ENCODE results near the gene CARNS1. TPM values are rescaled to one million over a fixed set of nuclear protein-coding genes. Genes with fewer than 3 reads are reported as not detected.

Gene CARNS1
- total RNA-seq, 2 experiments from 2014 or later = 0.76 to 1.1 TPM

DNA sequence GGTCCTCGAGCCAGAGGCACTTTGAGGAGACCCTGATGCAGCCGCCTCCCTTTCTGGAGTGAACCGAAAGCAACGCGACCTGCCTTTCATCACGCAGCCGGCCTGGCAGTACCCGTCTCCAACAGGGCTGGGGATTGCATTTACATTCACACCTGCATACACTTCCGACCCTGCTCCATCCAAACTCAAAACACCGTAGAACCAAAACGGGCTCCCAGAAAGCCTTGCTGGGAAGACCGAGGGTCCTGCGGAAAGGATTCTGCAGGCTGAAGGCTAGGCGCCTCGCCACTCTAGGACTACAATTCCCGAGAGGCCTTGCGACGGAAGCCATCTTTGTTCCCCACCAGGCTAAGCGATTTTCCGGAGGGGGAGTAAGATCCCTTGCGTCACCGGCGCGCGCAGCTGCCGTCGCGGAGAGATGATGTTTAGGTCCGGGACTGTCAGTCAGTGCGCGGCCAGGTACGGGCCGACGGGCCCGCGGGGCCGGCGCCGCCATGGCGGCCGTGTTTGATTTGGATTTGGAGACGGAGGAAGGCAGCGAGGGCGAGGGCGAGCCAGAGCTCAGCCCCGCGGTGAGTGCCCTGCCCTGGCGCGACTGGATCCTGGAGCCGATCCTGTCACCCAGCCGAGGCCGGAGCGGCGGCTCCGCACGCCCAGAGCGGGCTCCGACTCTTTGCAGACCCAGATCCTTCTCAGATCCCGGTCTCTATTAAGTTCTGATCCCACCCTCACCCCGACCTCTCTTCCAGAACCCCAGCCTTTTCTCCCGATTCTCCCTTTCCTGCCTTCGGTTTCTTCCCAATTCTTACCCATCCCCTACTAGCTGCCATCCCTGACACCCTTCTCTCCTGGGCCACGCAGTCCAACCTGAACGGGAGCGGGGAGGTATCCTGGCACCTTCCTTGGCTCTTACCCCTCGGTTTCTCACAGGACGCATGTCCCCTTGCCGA is 12.8 kb downstream of the CARNS1 start, which contains the start of gene RPS6KB2:
Gene RPS6KB2 (plus strand): TSS at position 443 of the 950 bp plus-strand sequence. CDS start 52 bp downstream, at position 495.
- no peaks in the 10 kb centered on the region for H3K27me3 Mint-ChIP-seq
- POLR2A ChIA-PET = interaction anchor here (0.7 to 15.2 kb wide), 14 partner anchors 10 to 150 kb away, joined by 3 to 361 read pairs (median 5); partner anchors contain the start of genes CORO1B, PPP1CA, PTPRCAP and RAD9A
- peak within 1 kb of the TSS; percentile 94 for H3K27ac Mint-ChIP-seq
- H3K36me3 Mint-ChIP-seq (ENCODE audit: low read depth) = peaks cover 20% of the 10 kb centered on the region
- H3K4me1 Mint-ChIP-seq = peaks cover 60% of the 10 kb centered on the region
- CTCF ChIA-PET = interaction anchor here (0.6 to 2.2 kb wide), 6 partner anchors 9 to 64 kb away, joined by 3 to 9 read pairs (median 7); partner anchors contain the start of genes PPP1CA, PTPRCAP and TBC1D10C
- peak; percentile 100 for DNase-seq
- peak within 1 kb of the TSS; percentile 95 for H3K4me3 Mint-ChIP-seq
- no peaks in the 10 kb centered on the region for H3K9me3 Mint-ChIP-seq

DNA sequence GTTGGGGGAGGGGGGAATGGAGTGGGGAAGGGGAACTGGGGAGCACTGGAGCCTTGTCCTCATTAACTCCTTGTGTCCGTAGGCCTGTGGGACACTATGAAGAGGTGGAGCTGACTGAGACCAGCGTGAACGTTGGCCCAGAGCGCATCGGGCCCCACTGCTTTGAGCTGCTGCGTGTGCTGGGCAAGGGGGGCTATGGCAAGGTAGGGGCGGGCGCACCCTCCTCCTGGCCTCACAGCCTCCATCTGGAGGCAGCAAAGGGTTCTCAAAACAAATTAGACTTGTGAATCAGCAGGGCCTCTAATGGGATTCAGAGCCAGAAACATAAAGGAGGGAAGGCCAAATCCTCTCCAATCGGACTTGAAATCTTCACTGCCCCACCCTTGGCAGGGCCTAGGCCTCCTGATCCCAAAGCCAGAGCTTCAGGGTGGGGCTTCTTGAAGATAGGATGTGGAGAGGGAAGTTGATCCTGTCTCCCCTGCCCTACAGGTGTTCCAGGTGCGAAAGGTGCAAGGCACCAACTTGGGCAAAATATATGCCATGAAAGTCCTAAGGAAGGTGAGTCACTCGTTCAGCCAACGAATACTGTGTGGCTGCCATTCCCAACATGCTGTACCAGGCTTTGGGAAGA is 13.7 kb downstream of the CARNS1 start:
- CTCF ChIA-PET = interaction anchor here (1.7 to 2.1 kb wide), 3 partner anchors 10 to 28 kb away, joined by 5 to 9 read pairs (median 9); partner anchors contain the start of gene PPP1CA
- Mint-ChIP-seq H3K27ac (peak overlapping the region; percentile 94), H3K27me3 (no peaks in the 10 kb centered on the region), H3K9me3 (no peaks in the 10 kb centered on the region), H3K4me3 (peak overlapping the region; percentile 95), H3K36me3 (ENCODE audit: low read depth) (peaks cover 26% of the 10 kb centered on the region), H3K4me1 (peaks cover 68% of the 10 kb centered on the region)
- POLR2A ChIA-PET = interaction anchor here (0.7 to 15.2 kb wide), 14 partner anchors 9 to 151 kb away, joined by 3 to 361 read pairs (median 5); partner anchors contain the start of genes CORO1B, PPP1CA, PTPRCAP and TBC1D10C
- no peak for DNase-seq

DNA sequence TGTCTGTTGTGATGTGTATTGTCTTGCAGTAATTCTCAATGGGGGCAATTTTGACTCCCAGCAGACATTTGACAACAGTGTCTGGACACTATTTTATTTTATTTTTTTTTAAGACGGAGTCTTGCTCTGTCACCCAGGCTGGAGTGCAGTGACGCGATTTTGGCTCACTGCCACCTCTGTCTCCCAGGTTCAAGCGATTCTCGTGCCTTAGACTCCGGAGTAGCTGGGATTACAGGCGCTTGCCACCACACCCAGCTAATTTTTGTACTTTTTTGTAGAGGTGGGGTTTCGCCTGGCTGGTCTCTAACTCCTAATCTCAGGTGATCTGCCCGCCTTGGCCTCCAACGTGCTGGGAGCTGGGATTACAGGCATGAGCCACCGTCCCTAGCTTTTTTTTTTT is 14.2 kb downstream of the CARNS1 start:
- no peak overlapping the region for H3K27ac Mint-ChIP-seq
- DNase-seq = no peak
- POLR2A ChIA-PET = interaction anchor here (0.7 to 15.2 kb wide), 8 partner anchors 9 to 46 kb away, joined by 3 to 361 read pairs (median 21); partner anchors contain the start of genes PPP1CA, PTPRCAP, RAD9A and TBC1D10C
- H3K4me3 Mint-ChIP-seq = peak overlapping the region; percentile 95
- H3K36me3 Mint-ChIP-seq (ENCODE audit: low read depth) = peaks cover 30% of the 10 kb centered on the region
- no peaks in the 10 kb centered on the region for H3K9me3 Mint-ChIP-seq
- peaks cover 70% of the 10 kb centered on the region for H3K4me1 Mint-ChIP-seq
- CTCF ChIA-PET = interaction anchor here (1.7 kb wide), 1 partner anchor 9 kb away, joined by 5 read pairs; no protein-coding TSS in a partner anchor
- H3K27me3 Mint-ChIP-seq = no peaks in the 10 kb centered on the region

DNA sequence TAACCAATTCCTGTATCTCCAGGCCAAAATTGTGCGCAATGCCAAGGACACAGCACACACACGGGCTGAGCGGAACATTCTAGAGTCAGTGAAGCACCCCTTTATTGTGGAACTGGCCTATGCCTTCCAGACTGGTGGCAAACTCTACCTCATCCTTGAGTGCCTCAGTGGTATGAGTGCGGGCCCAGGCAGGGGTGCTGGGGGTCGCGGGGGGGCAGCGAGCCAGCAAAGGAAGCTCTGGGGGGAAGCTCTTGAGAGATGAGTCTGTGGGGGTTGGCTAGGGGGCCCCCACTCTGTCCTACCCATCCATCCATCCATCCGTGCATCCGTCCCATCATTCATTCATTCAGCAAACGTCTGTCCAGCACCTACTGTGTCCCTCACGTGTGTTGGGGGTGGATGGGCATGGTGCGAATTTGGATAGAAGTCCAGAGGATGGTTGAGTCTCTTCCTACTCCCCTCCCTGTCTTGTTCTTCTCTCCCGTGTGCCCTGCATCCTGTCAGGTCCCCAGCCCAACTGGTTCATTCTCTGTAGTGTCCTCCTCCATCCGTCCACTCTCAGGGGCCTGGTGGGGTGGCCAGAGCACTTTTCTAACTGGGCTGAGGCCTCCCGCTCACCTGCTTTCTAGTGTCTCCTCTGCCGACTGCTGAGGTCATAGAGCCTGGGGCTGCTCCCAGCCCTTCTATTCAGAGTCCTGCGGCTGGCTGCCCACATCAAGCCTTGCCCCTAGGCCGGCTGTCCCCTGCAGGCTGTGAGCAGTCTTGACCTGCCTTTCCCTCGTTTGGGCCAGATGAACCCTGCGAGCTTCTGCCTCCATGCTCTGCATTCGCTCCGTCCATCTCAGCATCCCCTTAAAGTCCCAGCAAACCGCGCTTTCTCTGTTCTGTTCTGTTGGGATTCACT is 16.1 kb downstream of the CARNS1 start:
- DNase-seq = no peak
- Mint-ChIP-seq H3K27ac (peak overlapping the region; percentile 38), H3K9me3 (no peaks in the 10 kb centered on the region), H3K36me3 (ENCODE audit: low read depth) (peaks cover 43% of the 10 kb centered on the region), H3K27me3 (no peaks in the 10 kb centered on the region), H3K4me1 (peaks cover 74% of the 10 kb centered on the region), H3K4me3 (no peak overlapping the region)
- ChIA-PET CTCF (no interaction called here), POLR2A (interaction anchor here (0.7 to 15.2 kb wide), 12 partner anchors 8 to 79 kb away, joined by 3 to 361 read pairs (median 4); partner anchors contain the start of genes PPP1CA, RAD9A and TBC1D10C)

DNA sequence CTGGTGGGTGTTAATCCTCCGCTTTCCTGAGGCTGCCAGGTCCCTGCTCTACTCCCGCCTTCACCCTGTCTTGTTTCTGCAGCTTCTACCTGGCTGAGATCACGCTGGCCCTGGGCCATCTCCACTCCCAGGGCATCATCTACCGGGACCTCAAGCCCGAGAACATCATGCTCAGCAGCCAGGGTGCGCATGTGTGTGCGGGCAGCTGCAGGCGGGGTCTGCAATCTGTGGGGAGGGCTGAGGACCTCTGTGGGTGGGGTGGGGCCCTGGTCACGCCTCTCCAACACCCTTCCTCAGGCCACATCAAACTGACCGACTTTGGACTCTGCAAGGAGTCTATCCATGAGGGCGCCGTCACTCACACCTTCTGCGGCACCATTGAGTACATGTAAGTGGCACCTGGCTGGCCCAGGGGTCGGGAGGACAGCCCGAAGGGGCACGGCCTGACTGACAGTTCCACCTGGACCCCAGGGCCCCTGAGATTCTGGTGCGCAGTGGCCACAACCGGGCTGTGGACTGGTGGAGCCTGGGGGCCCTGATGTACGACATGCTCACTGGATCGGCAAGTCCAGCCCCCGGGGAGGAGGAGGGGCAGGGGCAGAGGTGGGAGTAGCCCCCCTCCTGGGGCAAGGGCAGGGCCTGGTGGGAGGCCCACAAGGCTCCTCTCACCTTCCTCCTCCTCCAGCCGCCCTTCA is 17.3 kb downstream of the CARNS1 start:
- CTCF ChIA-PET = interaction anchor here (0.9 to 1.1 kb wide), 2 partner anchors 8 to 26 kb away, joined by 3 read pairs; no protein-coding TSS in a partner anchor
- Mint-ChIP-seq H3K27me3 (no peaks in the 10 kb centered on the region), H3K27ac (peak overlapping the region; percentile 73), H3K4me3 (peak overlapping the region; percentile 21), H3K4me1 (peaks cover 67% of the 10 kb centered on the region), H3K9me3 (no peaks in the 10 kb centered on the region), H3K36me3 (ENCODE audit: low read depth) (peaks cover 53% of the 10 kb centered on the region)
- no peak for DNase-seq
- POLR2A ChIA-PET = interaction anchor here (0.7 to 15.2 kb wide), 12 partner anchors 8 to 80 kb away, joined by 3 to 361 read pairs (median 6); partner anchors contain the start of genes PPP1CA, RAD9A, TBC1D10C and TMEM134

DNA sequence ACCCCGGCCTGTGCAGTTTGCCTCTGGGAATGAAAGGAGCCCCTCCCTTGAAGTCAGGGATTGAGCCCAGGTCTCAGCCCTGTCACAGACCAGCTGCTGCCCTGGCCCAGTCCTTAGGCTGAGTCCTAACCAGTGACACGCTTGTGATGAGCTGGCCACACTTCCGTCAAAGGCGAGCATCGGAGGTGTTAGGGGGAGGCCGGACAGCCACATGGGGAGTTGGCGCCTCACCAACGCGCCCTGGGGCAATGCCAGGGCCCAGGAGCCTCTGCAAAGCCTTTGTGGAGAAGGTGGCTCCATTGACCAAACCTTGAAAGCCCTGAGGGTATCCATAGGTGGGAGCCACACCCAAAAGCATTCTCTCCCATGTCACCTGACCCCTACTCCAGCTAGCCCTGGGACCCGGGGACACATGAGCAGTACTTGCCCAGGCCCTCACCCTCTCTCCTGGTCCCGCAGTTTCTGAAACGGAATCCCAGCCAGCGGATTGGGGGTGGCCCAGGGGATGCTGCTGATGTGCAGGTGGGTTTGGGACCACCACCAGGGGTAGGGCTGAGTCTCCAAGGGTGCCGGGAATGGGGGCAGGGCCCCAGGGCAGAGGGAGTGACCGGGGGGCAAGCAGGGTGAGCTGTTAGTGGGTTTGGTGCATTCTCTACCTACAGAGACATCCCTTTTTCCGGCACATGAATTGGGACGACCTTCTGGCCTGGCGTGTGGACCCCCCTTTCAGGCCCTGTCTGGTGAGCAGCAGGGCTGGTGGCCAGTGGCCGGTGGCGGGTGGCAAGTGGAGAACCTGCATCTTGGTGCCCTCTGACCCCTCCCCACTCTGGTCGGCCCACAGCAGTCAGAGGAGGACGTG is 18.3 kb downstream of the CARNS1 start:
- no peaks in the 10 kb centered on the region for H3K27me3 Mint-ChIP-seq
- ChIA-PET POLR2A (interaction anchor here (1.1 to 15.2 kb wide), 10 partner anchors 9 to 81 kb away, joined by 3 to 361 read pairs (median 9); partner anchors contain the start of genes PPP1CA, TBC1D10C and TMEM134), CTCF (interaction anchor here (1.1 kb wide), 1 partner anchor 9 kb away, joined by 3 read pairs; no protein-coding TSS in a partner anchor)
- H3K4me3 Mint-ChIP-seq = peak overlapping the region; percentile 94
- no peak for DNase-seq
- H3K4me1 Mint-ChIP-seq = peaks cover 65% of the 10 kb centered on the region
- H3K36me3 Mint-ChIP-seq (ENCODE audit: low read depth) = peaks cover 61% of the 10 kb centered on the region
- no peaks in the 10 kb centered on the region for H3K9me3 Mint-ChIP-seq
- H3K27ac Mint-ChIP-seq = peak overlapping the region; percentile 73

DNA sequence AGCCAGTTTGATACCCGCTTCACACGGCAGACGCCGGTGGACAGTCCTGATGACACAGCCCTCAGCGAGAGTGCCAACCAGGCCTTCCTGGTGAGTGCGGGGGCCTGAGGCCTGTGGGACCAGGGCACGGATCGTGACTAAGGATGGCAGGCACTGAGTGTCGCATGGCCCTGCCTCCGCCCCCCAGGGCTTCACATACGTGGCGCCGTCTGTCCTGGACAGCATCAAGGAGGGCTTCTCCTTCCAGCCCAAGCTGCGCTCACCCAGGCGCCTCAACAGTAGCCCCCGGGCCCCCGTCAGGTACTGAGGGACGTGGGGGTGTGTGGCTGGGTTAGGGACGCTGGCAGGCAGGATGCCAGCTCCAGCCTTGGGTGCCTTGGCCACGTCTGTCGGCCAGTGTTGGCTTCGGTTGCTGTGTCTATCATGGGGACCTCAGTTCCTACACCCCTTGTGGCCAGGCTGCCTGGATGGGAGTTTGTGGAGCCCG is 19.0 kb downstream of the CARNS1 start:
- no peak for DNase-seq
- H3K27ac Mint-ChIP-seq = peak overlapping the region; percentile 73
- H3K36me3 Mint-ChIP-seq (ENCODE audit: low read depth) = peaks cover 68% of the 10 kb centered on the region
- peaks cover 65% of the 10 kb centered on the region for H3K4me1 Mint-ChIP-seq
- CTCF ChIA-PET = interaction anchor here (1.0 kb wide), 1 partner anchor 27 kb away, joined by 3 read pairs; no protein-coding TSS in a partner anchor
- H3K9me3 Mint-ChIP-seq = no peaks in the 10 kb centered on the region
- H3K27me3 Mint-ChIP-seq = no peaks in the 10 kb centered on the region
- peak overlapping the region; percentile 94 for H3K4me3 Mint-ChIP-seq
- POLR2A ChIA-PET = interaction anchor here (1.1 to 15.2 kb wide), 8 partner anchors 10 to 82 kb away, joined by 3 to 361 read pairs (median 9); partner anchors contain the start of genes PPP1CA, TBC1D10C and TMEM134

DNA sequence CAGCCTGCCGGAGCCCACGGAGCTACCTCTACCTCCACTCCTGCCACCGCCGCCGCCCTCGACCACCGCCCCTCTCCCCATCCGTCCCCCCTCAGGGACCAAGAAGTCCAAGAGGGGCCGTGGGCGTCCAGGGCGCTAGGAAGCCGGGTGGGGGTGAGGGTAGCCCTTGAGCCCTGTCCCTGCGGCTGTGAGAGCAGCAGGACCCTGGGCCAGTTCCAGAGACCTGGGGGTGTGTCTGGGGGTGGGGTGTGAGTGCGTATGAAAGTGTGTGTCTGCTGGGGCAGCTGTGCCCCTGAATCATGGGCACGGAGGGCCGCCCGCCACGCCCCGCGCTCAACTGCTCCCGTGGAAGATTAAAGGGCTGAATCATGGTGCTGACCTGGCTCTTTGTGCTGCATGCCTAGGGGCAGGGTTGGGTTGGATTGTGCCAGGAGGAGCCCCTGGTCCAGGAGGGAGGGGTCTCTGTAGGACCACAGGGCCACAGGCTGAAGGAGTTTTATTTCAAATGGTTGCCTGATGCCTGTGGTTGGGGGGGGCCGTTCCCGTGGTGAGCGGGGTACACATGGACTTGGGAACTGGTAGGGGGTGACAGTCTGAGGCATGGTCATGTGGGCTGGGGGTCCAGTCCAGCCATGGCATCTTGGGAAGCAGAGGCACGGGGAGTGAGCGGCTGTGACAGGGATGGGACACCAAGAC is 19.7 kb downstream of the CARNS1 start:
- Mint-ChIP-seq H3K27ac (peak overlapping the region; percentile 97), H3K36me3 (ENCODE audit: low read depth) (peaks cover 73% of the 10 kb centered on the region), H3K27me3 (no peaks in the 10 kb centered on the region), H3K4me3 (peak overlapping the region; percentile 94), H3K9me3 (no peaks in the 10 kb centered on the region), H3K4me1 (peaks cover 64% of the 10 kb centered on the region)
- ChIA-PET POLR2A (interaction anchor here (1.1 to 15.2 kb wide), 11 partner anchors 7 to 82 kb away, joined by 3 to 361 read pairs (median 74); partner anchors contain the start of genes AIP, PPP1CA, RPS6KB2 and TBC1D10C), CTCF (interaction anchor here (1.0 kb wide), 1 partner anchor 26 kb away, joined by 3 read pairs; no protein-coding TSS in a partner anchor)
- no peak for DNase-seq

DNA sequence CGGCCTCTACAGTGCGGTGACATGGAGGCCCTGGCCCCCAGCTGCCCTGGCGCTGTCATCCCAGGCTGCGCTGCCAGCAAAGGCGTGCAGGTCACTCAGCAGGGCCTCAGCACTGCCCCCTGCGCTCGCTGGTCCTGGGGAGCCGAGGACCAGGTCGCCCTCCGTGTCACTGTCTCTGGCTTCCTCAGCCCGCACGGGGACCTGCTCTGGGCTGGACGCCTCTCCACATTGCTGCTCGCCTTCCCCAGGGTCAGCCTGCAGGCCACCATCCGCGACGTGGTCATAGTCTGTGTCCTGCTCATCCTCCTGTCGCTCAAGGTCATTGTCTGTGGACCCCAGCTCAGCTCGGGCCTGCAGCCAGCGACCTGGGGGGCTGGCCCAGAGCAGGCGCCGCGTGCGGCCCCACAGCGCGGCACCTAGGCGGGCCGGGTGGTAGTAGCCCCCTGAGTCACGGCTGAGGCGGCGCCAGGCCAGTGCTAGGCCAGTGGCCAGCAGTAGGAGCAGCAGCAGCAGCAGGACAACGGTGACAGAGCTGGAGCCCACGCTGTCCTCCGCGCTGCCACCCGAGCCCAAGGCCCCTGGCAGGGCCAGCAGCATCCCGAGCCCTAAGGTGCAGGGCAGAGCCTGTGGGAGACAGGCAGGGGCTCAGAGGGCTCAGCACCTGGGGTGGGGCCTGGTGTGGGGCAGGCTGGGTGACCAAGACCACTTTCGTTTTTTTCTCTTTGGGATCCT is 20.4 kb downstream of the CARNS1 start:
- H3K36me3 Mint-ChIP-seq (ENCODE audit: low read depth) = peaks cover 69% of the 10 kb centered on the region
- H3K9me3 Mint-ChIP-seq = no peaks in the 10 kb centered on the region
- no peak for DNase-seq
- peak overlapping the region; percentile 97 for H3K27ac Mint-ChIP-seq
- H3K4me3 Mint-ChIP-seq = peak overlapping the region; percentile 94
- ChIA-PET CTCF (interaction anchor here (1.2 to 4.4 kb wide), 4 partner anchors 28 to 84 kb away, joined by 3 to 67 read pairs (median 5); partner anchors contain the start of genes AIP, PPP1CA and TBC1D10C), POLR2A (interaction anchor here (0.7 to 15.2 kb wide), 21 partner anchors 8 to 168 kb away, joined by 4 to 361 read pairs (median 27); partner anchors contain the start of genes AIP, CDK2AP2, PITPNM1 and POLD4)
- H3K4me1 Mint-ChIP-seq = peaks cover 67% of the 10 kb centered on the region
- H3K27me3 Mint-ChIP-seq = no peaks in the 10 kb centered on the region

Data from activated CD4-positive, alpha-beta memory T cell treated with anti-CD3 and anti-CD28 coated beads, Interleukin-2, amount 10 ng/mL, durations not matched to agents 7 days and 5 days (primary cell).